ENCODE results near the gene SNORC. TPM values are rescaled to one million over a fixed set of nuclear protein-coding genes. Genes with fewer than 3 reads are reported as not detected.

The SNORC gene
- total RNA-seq, 1 experiment from 2014 or later = 2.8 TPM

DNA sequence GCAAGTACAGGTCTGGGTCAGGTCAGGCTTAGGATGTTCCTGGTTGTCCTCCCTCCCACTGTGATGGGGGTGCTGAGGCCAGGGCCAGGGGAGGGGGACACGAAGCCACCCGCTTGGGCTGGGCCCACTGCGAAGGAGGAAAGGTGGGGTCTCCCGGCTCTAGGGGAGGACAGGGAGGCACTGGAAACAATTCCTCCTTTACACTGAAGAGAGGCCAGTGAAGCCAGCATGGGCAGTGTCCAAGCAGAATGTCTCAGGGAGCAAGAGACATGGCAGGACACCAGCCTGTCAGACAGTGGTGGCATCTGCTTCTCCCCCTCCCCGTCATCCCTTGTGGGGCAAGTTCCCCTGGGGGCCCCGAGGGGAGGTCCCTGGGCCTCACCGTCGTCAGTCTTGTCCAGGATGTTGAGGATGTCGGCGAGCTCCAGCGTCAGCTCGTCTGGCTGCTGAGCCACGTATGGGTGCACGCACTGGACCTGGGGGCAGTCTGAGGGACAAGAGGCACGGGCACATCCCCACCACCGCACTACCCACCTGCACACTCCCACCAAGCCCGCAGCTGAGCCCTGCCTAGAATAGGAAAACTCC lies 10.8 kb downstream of the SNORC start:
- no peak for DNase-seq (ENCODE audit: extremely low read depth, low read depth)

DNA sequence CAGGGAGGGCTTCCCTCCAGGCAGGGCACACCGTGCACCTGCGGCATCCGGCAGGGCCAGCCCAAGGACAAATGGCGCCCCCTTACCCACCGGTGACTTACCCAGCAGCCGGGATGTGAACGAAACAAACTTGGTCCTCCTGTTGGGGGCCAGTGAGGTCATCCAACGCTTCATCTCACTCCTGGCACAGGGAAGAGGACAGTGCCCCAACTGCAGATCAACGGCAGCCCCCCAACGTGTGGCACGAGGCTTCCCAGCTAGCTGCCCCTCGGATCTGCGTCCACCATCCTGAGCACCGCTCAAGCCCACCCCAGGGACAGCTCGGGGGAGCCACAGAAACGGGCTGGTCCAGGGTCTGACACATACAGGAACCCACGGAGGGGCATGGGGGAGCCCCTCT lies 12.0 kb downstream of the SNORC start:
- no peak for DNase-seq (ENCODE audit: extremely low read depth, low read depth)

DNA sequence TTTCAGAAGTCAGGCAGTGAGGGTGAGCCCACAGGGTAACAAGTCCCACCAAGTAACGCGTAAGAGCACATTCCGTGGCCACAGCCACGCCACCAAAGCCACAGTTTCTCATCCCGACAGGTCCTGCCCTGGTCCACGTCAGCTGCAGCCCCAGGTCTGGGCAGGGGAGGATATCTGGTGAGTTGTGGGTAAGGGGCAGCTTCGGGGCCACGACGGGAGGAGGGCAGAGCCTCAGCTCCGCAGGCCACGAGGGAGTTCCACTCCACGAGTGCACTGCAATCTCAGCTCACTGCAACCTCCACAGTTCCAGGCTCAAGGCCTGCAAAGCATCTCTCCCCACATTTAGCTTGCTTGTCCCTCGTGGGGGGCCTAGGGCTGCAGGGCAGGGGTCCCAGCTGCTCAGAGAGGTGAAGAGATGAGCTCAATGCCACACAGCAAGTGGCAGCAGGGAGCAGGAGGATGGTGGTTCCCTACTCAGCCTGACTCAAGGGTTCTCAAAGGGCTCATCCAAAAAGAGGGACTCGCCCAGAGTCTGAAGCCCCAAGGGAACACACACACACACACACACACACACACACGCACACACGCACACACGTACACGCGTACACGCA lies 12.5 kb downstream of the SNORC start:
- DNase-seq (ENCODE audit: extremely low read depth, low read depth) = no peak

DNA sequence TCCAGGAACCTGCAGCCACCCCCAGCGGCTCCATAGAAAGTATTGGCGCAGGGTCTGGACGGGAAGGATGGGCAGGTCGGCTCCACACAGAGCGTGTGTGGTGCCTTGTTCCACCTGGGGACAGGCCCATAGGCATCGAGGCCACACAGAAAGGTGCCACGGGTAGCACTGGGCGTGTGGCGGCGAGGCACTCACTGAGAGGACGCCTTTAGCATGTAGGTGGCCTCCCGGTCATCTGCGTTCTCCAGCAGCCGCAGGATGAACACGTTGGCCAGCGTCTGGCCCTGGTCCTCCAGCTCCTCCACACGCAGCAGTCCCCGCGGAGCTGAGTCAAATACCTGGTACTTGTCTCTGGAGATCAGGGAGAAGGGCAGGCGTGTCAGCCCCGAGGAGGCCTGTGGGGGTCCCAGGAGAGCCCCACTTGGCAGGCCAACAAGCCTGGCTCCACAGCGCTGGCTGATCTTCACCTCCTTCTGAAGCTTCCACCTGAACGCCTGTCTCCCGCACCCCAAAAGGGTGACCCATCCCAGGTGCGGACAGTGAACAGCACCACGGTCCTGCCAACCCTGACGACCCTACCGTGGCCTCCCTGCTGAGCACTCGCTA lies 13.2 kb downstream of the SNORC start:
- no peak for DNase-seq (ENCODE audit: extremely low read depth, low read depth)

DNA sequence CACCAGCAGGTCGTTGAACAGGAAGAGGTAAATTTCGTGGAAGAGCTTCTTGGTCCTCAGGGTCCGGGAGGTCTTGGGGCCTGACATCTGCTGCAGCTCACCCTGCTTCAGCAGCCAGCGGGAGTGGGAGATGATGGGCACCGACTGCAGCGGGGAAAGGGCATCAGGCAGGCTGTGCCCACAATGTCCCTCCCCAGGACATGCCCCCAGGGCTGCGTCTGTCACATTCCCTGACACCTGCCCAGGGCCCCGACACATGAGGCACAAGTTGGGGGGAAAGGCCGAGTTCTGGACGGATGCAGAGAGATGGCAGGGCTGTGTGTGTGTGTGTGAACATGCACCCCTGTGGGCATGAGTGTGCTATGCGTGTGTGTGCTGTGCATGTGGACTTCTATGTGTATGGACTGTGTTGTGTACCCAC lies 13.9 kb downstream of the SNORC start:
- no peak for DNase-seq (ENCODE audit: extremely low read depth, low read depth)

DNA sequence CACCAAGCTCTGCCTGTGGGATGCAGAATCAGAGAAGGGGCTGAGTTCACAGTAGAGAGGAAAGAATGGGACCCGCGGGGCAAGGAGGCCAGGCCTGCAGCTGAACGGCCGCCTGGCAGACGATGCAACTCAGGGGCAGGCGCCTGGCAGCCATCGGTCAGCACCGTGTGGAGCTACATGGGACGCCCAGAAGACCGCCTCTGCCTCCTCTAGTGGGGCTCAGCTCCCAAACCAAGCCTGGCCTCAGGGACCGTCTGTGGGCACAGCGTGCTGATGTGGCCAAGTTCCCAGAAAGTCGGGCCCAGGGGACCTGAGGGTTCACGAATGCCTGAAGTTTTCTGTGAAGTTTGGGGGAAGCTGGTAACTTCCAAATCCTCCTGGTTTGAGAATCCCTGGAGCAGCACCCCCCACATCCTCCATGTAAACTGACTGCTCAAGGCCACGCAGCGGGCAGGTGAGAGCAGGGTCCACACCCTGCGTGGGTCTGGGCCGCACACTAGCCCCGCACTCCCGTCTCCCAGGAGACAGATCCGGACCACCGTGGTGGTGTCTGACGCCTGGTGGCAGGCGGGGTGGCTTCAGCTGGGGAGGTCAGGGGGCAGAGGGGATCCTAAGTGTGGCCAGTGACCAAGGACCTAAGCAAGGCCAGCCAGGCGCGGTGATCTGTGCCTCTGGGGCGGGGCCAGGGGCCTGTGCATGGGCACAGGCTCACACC lies 14.6 kb downstream of the SNORC start:
- no peak for DNase-seq (ENCODE audit: extremely low read depth, low read depth)

DNA sequence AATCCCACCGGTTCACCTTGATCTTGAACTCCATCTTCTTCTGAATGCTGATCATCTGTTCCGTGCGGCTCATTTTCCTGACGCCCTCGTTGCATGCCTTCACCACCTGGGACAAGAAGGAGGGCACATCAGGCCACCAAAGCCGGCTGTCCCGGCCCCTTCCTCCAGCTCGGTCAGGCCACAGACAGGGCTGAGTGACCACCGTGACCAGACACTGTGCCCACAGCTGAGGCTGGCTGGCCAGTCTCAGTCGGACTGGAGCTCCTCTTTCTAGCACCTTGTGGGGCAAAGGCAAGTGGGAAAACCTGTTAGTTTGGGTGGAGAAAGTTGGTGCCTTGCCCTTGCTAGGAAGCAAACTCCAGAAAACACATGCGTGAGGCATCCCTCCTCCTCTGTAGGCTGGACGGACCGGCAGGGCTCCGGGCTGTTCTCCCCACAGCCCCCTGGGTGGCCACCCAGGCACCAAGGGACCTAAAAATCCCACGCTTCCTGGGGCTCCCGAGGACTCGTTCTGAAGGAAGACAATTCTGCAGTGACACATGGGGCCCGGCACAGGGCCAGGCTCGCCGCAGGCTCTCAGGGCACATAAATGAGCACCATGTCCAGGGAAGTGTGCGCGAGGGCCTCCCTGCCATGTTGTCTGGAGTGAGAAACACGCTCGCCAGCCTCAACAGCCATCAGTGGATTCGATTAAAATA lies 15.3 kb downstream of the SNORC start:
- DNase-seq (ENCODE audit: extremely low read depth, low read depth) = no peak

DNA sequence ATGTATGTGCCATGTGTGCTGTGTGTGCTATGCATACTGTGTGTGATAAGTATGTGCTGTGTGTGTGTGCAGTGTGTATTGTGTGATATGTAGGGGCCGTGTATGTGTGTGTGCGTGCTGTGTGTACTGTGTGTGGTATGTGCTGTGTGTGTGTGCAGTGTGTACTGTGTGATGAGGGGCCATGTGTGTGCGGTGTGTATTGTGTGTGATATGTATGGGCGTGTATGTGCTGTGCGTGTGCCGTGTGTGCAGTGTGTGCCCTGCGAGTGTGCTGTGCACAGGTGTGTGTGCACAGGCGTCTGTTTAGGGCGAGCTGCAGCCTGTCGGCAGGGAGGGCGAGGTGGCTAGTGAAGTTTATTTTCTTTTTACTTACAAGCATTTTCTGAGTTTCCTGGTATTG lies 16.1 kb downstream of the SNORC start:
- DNase-seq (ENCODE audit: extremely low read depth, low read depth) = no peak

DNA sequence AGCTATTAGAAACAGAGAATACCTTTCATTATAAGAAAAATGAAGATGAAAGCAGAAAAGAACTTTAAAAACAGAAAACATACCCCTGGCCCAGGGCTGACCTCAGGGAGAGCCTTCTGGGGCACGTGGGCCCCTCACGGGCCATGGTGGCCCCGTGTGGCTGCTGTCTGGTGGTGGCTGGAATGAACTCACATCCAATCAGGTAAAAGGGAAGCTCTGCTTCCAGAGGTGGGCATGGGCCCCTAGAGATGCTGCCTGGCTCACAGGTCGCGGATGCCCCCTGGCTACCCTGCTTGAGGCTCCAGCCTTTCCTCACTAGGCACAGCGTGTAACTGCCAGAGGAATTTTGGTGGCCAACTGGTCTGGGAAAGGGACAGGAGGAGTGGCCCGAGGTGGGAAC lies 16.6 kb downstream of the SNORC start:
- no peak for DNase-seq (ENCODE audit: extremely low read depth, low read depth)

DNA sequence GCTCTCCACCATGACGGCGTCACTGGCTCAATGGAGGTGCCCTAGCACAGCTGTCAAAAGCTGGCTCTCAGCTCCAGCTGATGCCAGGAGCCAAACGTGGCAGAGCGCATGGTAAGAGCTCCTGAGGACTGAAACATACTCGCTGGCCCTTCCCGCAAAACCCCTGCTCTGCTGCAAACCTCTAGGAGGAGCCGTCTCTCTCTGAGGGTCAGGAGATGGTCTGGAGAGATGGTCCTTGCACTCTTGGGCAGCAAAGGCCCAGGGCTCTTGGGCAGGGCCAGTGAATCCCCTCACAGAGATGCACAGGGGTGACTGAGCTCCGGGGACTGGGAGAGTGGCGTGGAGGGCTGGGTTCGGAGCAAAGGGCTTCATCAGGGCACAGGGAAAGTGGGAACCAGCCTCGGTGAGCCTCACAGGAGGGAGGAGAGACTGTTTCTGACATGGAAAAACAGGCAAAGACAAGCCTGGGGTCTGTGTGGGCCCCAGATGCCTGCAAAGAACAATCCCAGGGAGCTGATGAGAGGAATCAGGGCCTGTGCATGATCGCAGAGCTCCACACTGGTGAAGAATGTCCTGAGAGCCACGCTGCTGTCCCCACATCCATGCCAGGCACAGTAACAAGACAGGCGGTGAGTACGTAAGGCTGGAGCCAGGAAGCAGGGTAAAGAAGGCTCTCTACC lies 17.2 kb downstream of the SNORC start:
- no peak for DNase-seq (ENCODE audit: extremely low read depth, low read depth)

DNA sequence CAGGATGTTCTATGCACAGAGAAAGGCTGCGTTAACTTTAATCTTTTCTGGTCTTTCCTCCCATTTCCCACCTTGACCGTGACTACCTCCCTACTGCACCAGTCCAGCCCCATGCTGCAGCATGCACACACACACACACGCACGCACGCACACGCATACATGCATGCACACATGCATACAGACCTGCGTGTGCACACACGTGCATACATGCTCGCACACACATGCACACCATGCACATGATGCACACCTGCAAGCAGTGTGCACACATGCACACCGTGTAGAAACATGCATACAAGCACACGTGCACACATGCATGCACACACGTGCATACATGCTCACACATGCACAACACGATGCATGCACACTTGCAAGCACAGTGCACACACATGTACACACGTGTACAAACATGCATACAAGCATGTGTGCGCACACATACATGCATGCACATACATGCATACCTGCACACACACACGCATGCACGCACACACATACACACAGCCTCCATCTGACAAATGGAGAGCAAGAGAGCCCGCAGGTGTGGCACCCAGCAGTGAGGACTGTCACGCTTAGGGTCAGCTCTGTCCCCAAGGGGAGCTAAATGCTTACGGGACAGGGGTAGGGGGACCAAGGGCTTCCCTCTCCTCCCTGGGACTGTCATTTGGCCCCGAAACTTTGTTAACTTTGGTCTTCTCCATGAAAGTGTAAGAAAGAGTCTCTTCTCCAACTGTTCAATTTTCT lies 18.2 kb downstream of the SNORC start:
- DNase-seq (ENCODE audit: extremely low read depth, low read depth) = no peak

DNA sequence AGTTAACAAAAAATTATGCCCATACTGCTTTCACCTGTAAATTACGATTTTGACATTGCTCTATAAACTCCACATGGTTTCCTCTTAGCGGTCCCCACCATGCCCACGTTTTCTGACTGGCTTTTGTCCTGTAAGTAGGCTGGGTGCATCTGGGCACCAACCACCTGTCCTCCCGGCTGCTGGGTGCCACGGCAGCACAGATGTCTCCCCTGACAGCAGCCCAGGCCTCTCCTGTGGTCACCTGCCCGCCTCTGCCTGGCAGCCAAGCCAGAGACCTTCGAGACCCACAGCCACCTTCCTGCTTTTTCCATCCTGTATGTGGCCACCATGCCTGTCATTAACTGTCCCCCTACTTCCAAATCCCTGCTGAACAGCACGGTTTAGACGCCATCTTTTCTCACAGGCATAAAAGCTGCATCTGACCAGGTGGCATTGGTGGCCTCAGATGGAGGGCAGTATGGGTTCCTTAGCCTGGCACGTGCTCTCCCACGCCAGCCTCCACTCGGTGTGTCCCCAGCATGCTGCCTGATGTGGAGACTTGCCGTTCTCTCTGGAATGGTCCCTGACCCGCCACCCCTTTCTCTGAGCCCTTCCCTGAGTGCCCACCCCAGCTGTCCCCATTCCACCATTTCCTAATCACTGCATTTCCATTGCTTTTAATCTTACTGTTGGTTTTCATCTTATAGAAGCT lies 18.9 kb downstream of the SNORC start:
- DNase-seq (ENCODE audit: extremely low read depth, low read depth) = no peak

DNA sequence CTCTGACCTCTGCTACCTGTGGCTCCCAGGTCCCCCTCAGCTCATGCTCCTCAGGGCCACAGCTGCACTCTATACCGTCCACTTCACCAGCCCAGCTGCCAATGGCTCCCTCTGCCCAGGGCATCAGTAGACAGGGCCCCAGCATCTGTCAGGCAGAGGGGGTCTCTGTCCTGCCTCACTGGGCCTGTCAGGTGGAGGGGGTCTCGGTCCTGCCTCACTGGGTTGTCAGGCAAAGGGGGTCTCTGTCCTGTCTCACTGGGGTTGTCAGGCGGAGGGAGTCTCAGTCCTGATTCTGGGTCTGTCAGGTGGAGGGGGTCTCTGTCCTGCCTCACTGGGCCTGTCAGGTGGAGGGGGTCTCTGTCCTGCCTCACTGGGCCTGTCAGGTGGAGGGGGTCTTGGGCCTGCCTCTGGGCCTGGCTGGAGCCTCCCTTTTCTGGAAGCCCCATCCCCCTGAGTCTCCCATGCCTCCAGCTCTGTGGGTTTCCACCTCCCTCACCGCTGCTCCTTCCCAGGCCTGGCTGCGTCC lies 19.9 kb downstream of the SNORC start:
- DNase-seq (ENCODE audit: extremely low read depth, low read depth) = no peak

DNA sequence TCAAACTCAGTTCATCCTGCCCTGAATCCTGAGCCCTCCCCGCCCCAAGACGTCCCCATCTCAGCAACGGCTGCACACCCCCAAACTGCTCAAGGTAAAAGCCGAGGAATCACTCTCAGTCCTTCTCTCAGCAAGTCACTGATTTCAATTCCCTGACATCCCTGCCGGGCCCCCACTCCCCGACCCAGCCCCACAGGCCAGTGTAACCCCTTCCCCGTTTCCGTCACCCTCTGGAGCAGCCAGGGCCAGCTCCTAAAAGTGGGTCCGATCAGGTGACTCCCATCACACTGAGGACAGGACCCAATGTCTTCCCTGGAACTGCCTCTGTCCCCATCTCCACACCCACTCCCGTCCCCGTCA lies 20.5 kb downstream of the SNORC start:
- no peak for DNase-seq (ENCODE audit: extremely low read depth, low read depth)

DNA sequence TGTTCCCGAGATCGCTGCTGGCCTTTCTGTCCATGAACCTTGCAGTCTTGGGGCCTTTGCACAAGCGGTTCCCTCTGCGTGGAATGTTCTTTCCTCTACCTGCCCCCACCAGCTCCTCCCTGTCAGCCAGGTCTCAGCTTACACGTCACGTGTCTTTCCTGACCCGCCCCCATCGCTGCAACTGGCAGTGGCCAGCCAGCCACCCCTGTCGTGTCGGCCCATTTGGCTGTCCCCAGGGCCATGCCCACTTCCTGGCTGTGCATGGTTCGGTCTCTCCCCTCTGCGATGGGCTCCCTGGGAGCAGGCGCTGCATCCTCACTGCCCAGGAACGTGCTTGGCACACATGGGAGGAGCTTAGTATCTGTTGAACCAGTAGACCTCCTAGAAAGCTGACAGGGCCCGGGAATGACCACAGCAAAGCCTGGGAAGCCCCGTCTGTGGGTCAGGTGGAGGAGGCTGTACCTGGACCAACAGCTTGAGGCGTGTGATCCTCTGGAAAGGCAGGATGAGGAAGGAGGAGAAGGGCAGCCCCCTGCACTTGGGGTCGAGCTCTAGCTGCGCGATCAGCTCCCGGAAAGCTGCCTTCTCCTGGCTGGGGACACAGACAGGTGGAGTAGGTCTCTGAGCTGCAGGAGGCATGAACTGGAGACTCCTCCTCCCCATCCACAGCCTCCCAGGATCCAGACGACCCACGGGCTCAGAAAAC lies 21.0 kb downstream of the SNORC start:
- DNase-seq (ENCODE audit: extremely low read depth, low read depth) = no peak

DNA sequence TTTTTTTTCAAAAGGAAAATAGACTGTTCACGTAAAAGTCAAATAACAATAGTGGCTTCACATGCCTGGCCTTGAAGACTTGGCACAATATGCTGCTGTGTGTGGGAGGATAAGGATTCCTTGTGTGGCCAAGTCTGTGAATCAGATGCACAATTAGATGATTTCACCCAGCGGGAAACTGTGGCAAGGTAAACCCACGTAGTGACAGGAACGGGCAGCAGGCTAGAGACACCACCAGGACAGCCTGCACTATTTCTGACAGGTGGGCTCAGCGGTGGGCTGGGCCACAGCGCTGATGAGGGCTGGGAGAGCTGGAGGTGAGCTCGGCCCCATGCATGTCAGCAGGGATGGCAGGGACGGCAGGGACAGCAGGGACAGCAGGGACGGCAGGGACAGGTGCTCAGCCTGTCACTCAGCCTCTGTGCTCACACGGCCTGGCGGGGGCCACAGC lies 21.6 kb downstream of the SNORC start:
- DNase-seq (ENCODE audit: extremely low read depth, low read depth) = no peak

DNA sequence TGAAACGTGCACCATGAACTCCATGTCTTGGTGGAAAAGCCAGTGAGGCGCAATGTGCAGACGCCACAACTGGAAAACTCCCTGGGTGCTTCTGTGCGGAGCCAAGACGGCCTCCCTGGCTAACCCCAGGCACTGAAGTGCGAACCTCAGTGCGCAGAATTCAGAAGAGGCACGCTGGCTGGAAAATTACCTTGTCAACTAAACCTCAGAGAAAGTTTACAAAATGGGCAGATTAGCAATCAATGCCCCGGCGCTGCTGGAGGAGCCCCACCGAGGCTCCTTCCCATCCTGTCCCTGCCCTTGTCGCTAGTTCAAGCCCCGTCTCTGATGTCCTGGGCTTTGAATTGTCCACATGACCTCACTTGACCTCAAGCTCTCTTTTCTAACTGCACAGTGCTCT lies 22.2 kb downstream of the SNORC start:
- no peak for DNase-seq (ENCODE audit: extremely low read depth, low read depth)

DNA sequence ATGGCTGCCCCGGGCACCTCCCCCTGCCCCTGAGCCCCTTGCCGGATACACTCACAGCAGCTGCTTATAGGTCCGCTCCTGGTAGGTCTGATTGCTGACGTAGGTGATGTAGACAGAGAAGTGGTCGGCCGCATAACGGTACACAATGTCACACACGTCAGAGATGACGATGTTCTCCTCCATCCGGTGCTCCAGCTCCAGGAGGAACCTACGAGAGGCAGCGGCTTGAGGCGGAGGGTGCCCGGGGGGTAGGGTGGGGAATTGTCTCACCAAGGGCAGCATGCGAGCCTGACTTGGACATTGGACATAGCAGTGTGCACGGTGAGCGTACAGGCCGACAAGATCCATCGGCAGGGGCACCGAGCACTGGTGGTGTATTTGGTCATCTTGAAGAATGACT lies 22.8 kb downstream of the SNORC start:
- no peak for DNase-seq (ENCODE audit: extremely low read depth, low read depth)

DNA sequence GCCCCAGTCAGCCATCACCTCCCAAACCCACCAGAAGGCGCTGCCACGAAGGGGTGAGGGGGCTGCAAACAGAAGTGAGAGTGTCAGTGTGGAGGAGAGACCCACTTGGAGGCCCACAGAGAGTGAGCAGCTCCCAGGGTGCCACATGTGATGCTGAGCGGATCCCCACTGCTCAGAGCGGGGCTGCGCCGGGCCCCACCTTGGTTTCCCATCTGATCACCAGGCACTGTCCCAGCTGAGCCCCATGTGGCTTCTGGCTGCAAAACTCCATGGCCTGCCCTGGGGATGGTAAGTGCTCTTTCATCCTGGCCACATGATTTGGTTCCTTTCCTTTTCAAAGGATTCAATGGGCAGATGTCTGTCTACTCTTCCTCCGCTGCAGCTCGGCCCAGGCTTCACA lies 23.8 kb downstream of the SNORC start:
- no peak for DNase-seq (ENCODE audit: extremely low read depth, low read depth)
